Measurements from ENCODE around the gene ATP6V1F.

ATP6V1F gene

GRCh38 chr7:128827248-128827958 lies 35.3 kb upstream of the ATP6V1F start:
- TF ChIP-seq ZFX (IDR thresholded peaks at IDR 0.05) (no peak), CTCF (conservative IDR thresholded peaks at IDR 0.05) (no peak)
- peak overlapping the region; percentile 35 for H3K27ac ChIP-seq

DNA sequence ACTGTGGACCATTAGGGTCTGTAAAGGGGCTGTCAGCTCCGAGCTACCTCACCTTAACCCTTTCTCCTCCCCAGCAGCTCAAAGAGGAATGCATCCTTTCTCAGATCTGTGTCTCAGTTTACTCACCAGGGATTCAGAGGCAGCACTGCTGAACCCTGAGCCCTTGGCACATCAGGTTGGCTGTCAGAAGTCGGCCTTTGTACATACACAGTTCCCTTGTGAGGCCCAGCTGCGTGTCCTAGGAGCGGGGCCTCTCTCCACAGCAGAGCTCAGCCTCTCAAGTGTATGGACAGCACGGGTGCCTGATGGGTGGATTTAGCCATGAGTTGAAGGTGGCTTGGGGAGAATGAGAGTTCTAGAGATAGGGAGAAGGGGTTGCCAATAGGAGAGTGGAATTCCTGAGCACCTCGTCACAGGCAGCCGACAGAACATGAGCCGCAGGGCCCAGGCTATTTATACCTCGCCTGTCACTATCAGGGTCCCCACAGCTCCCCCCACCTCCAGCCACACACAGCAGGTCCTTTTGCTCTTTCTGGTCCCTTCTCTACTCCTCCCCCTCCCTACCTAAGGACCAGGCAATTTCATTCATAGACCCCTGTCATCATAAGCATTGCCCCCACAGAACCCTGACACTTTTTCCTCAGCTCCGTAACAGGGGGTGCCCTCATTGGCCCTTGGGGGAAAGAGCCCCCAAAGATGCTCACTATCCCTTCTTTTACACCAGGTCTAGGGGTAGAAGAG lies 34.5 kb upstream of the ATP6V1F start:
- no peak overlapping the region for H3K27ac ChIP-seq
- TF ChIP-seq ZFX (IDR thresholded peaks at IDR 0.05) (no peak), CTCF (conservative IDR thresholded peaks at IDR 0.05) (no peak)

DNA sequence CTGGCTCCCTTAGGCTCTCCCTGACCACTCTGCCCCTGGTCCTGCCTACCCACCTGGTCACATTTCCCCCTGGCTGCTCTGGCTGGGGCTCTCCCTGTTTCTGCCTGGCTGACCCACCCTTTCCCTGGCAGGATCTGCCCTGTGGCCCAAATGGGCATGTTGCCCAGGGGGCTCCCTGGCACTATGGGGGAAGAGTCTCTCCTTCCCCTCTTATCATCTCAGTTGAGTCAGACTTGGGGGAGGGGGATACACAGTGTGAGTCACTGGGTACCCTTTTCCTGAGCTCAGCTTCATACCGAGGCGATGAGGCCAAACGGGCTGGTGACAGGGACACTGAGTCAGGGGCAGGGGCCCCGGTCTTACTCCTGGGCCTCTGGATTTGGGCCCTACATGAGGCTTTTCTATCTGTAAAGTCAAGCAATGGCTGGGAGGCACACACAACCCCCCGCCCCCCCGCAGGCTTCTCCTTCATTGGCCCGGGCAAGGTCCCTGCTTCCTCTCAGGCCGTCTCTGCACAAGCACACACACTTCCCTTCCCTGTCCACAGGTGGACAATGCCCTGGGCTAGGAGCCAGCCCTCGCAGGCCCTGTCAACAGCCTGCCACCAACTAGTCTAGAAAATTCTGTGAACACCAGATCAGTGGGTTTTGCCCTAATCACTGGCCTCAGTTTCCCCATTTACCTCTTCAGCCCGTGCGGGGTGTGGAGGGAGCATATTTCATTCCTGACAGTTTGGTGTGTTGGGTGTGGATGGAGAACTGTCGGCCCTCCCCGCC lies 33.1 kb upstream of the ATP6V1F start:
- TF ChIP-seq ZFX (IDR thresholded peaks at IDR 0.05) = no peak
- TF ChIP-seq CTCF (conservative IDR thresholded peaks at IDR 0.05) = no peak
- no peak overlapping the region for H3K27ac ChIP-seq

DNA sequence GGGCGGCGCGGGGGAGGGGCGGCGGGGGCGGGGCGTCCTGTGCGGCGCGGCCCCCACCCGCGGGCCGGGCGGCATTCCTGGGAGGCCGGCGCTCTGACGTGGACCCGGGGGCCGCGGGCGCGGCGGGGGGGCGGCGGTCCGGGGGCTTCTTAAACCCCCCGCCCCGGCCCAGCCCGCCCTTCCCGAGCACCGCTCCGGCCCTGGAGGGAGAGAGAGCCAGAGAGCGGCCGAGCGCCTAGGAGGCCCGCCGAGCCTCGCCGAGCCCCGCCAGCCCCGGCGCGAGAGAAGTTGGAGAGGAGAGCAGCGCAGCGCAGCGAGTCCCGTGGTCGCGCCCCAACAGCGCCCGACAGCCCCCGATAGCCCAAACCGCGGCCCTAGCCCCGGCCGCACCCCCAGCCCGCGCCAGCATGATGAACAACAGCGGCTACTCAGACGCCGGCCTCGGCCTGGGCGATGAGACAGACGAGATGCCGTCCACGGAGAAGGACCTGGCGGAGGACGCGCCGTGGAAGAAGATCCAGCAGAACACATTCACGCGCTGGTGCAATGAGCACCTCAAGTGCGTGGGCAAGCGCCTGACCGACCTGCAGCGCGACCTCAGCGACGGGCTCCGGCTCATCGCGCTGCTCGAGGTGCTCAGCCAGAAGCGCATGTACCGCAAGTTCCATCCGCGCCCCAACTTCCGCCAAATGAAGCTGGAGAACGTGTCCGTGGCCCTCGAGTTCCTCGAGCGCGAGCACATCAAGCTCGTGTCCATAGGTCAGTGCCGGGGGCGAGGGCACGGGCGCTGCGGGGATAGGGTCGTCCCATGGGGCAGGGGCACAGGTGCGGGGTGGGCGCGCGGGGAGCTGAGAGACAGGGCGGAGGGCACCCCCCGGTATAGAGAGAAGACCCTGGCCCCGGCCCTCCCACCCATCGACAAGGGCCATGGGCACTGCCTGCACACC lies 32.2 kb upstream of the ATP6V1F start, which contains the start of gene FLNC:
TSS of gene FLNC (plus strand) at position 176 of the 947 bp plus-strand sequence. CDS start at position 408, 232 bp downstream.
- TF ChIP-seq CTCF (conservative IDR thresholded peaks at IDR 0.05) = no peak
- H3K27ac ChIP-seq = no peak within 1 kb of the TSS

GRCh38 chr7:128831178-128831993 lies 31.3 kb upstream of the ATP6V1F start:
- no peak overlapping the region for H3K27ac ChIP-seq

More at GRCh38 chr7:128831178-128831993, 31.3 kb upstream of the ATP6V1F start:
- TF ChIP-seq CTCF (conservative IDR thresholded peaks at IDR 0.05) (no peak), ZFX (IDR thresholded peaks at IDR 0.05) (no peak)
